Central memory CD8-positive, alpha-beta T cell (primary cell): ENCODE data around the gene KDM2B.
A peak's percentile ranks its signal among the peaks of the same experiment; 100 is the strongest.

Experiments
- ATAC-seq: fragments of 150-1000 bp; cut with Tn5 transposase; replicated peaks from 2 replicates; pipeline ENCODE4 v1.10.0; 2022; ENCODE audit warnings: mild to moderate bottlenecking, moderate FRiP score, moderate number of reproducible peaks; ENCODE audit not compliant: poor library complexity, severe bottlenecking; ENCODE audit errors: extremely low read depth
- DNase-seq, 2 donors: peaks; one replicate each; pipeline ENCODE4 v3.0.0; 2021; ENCODE audit warnings: low spot score in 2 of 2
- H3K27ac Mint-ChIP-seq: one replicate; pipeline ENCODE4 v1.8.0; 2022; ENCODE audit warnings: low read depth, mild to moderate bottlenecking, moderate library complexity, mixed read lengths
- H3K27me3 Mint-ChIP-seq: one replicate; pipeline ENCODE4 v1.8.0; 2022; ENCODE audit warnings: mixed read lengths
- H3K36me3 Mint-ChIP-seq: one replicate; pipeline ENCODE4 v1.8.0; 2022; ENCODE audit warnings: mild to moderate bottlenecking, moderate library complexity, mixed read lengths; ENCODE audit not compliant: insufficient read depth
- H3K4me1 Mint-ChIP-seq: one replicate; pipeline ENCODE4 v1.8.0; 2022; ENCODE audit warnings: mixed read lengths
- H3K4me3 Mint-ChIP-seq: one replicate; pipeline ENCODE4 v1.8.0; 2022; ENCODE audit warnings: mild to moderate bottlenecking, moderate library complexity, mixed read lengths
- H3K9me3 Mint-ChIP-seq: one replicate; pipeline ENCODE4 v1.8.0; 2022; ENCODE audit warnings: mixed read lengths

The KDM2B gene

DNA sequence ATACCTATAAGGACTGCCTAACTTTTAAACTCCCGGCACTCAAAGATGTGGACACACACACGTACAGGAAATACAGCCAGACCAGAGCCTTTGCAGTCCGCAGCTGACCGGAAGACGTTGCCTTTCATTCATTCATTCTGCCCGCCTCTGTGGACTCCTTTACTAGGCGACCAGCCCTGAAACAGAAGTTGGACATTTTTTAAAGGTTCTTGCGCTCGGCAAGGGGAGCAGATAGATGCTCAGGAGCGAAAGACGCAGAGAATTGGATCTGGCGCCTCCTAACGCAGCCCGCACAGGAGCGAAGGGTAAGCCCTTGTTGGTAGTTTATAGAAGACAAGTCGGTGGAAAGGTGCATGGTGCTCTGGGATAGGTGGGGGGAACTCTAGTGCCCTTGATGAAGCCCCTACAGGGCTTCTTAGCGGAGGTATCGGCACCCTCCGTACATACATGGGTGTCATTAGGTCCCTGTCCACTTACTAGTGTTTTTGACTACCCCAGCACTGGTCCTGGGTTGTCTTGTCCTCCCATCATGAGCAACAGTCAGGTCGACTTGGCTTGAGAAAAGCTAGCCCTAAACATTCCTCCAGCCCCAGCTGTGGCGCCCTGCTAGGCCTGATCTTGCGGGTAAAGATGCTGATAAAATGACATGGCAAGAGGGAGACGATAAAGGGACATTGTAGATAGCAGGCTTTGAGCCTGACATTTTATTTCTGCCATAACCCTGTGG, at the start of gene KDM2B:
TSS of gene KDM2B (minus strand) at position 65 of the 727 bp plus-strand sequence. CDS start 112 bp downstream, outside the sequence.
- Mint-ChIP-seq H3K27me3 (no peaks in the 10 kb centered on the region), H3K27ac (peak within 1 kb of the TSS; percentile 99)
- ATAC-seq, result no peak

DNA sequence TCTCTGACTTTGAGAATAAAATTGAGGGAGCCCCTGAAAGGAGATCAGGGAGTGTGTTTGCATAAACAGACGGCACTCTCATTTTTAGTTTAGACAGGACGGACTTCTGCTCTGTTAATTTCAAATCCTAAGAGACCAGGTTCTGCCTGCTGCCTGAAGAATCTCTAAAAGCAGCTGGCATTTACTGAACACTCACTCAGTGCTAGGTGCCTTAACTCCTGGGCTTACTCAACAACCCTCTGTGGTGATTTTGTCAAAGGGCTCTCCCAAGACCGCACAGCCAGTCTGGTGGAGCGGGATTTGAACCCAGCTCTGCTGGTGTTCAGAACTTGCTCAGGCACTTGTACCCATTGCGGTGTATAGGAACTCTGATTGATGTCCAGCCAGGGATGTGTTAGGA, 47.7 kb upstream of the KDM2B start:
- no peak for DNase-seq
- H3K4me1 Mint-ChIP-seq, result peaks cover 75% of the 10 kb centered on the region
- H3K27me3 Mint-ChIP-seq, result no peaks in the 10 kb centered on the region
- ATAC-seq, result no peak
- peak overlapping the region; percentile 95 for H3K27ac Mint-ChIP-seq
- H3K4me3 Mint-ChIP-seq, result peak overlapping the region; percentile 92
- H3K9me3 Mint-ChIP-seq, result no peaks in the 10 kb centered on the region
- H3K36me3 Mint-ChIP-seq, result peaks cover 33% of the 10 kb centered on the region

More for the DNA sequence above, at the start of gene KDM2B:
- peaks cover 14% of the 10 kb centered on the region for H3K36me3 Mint-ChIP-seq
- peaks cover 42% of the 10 kb centered on the region for H3K4me1 Mint-ChIP-seq
- H3K9me3 Mint-ChIP-seq, result no peaks in the 10 kb centered on the region
- DNase-seq, result no peak
- H3K4me3 Mint-ChIP-seq, result peak within 1 kb of the TSS; percentile 93

- Mint-ChIP-seq H3K36me3 (peaks cover 32% of the 10 kb centered on the region), H3K9me3 (no peaks in the 10 kb centered on the region), H3K27ac (peak overlapping the region; percentile 95), H3K4me3 (peak overlapping the region; percentile 92), H3K27me3 (no peaks in the 10 kb centered on the region), H3K4me1 (peaks cover 75% of the 10 kb centered on the region)
- no peak for ATAC-seq
- DNase-seq, result no peak
These were observed 47.2 kb upstream of the KDM2B start for GRCh38 chr12:121628037-121628436.

DNA sequence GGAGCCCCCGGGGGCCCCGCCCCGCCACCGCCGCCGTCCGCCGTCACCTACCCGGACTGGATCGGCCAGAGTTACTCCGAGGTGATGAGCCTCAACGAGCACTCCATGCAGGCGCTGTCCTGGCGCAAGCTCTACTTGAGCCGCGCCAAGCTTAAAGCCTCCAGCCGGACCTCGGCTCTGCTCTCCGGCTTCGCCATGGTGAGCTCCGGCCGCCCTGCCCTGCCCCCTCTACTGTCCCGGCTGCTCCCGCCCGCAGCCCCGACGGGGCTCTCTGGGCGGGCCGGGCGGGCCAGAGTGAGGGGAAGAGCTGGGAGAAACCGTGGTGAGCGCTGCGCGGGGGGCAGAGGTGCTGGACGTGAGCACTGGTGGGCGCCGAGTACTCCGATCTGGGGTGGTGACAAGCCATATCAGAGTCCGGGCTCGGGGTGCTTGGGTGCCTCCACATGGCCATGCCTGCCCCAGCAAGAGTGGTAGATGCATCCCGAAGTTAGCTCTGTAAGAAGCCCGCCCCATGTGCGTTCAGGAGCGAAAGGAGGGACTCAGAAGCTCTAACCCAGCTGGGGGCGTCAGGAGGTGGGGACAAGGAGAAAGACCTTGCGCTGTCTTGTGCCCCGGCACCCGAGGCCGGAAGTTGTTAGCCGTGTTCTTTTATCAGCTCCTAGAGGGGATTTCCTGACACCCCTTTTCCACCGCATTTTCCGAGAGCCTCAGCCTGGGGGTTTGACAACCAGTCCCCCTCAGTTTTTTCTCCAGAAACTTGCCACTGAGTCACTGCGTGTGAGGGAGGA, 46.2 kb upstream of the KDM2B start:
- peak; percentile 59 for ATAC-seq
- H3K27ac Mint-ChIP-seq, result peak overlapping the region; percentile 95
- H3K4me3 Mint-ChIP-seq, result peak overlapping the region; percentile 92
- no peaks in the 10 kb centered on the region for H3K27me3 Mint-ChIP-seq
- H3K9me3 Mint-ChIP-seq, result no peaks in the 10 kb centered on the region
- H3K4me1 Mint-ChIP-seq, result peaks cover 65% of the 10 kb centered on the region
- H3K36me3 Mint-ChIP-seq, result peaks cover 31% of the 10 kb centered on the region
- peak; percentile 65 to 84 for DNase-seq

- peak; percentile 66 for ATAC-seq
- Mint-ChIP-seq H3K27ac (peak within 1 kb of the TSS; percentile 95), H3K4me3 (peak within 1 kb of the TSS; percentile 92), H3K36me3 (peaks cover 28% of the 10 kb centered on the region), H3K4me1 (peaks cover 57% of the 10 kb centered on the region), H3K27me3 (no peaks in the 10 kb centered on the region), H3K9me3 (no peaks in the 10 kb centered on the region)
- peak; percentile 92 to 93 for DNase-seq
These were observed 45.4 kb upstream of the KDM2B start, which contains the start of gene ORAI1 for GRCh38 chr12:121626087-121626852. Gene ORAI1 (plus strand): TSS chr12:121626530.

DNA sequence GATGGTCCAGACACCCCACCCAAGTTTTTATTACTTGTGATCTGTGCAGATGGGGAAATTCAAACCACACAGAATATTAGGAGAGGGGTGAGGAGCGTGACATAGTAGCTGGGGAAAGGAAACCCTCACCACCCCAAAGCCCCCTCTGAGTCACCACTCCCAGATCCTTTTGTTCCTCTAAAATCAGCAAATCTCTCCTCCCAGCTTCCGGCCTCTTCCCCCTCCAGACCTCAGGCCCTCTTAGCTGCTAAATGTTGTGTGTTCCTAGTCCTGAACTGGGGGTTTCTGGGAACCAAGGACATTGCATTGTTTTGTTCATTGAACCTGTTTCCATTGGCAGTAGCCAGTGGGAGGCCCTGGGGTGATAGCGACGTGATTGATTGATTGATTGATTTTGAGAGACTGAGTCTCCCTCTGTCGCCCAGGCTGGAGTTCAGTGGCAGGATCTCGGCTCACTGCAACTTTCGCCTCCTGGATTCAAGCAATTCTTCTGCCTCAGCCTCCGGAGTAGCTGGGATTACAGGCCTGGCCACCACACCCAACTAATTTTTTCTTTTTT, 39.6 kb upstream of the KDM2B start:
- Mint-ChIP-seq H3K4me3 (no peak overlapping the region), H3K4me1 (peaks cover 13% of the 10 kb centered on the region), H3K27me3 (no peaks in the 10 kb centered on the region), H3K36me3 (peaks cover 9% of the 10 kb centered on the region), H3K27ac (no peak overlapping the region), H3K9me3 (no peaks in the 10 kb centered on the region)
- no peak for ATAC-seq
- DNase-seq, result no peak

DNA sequence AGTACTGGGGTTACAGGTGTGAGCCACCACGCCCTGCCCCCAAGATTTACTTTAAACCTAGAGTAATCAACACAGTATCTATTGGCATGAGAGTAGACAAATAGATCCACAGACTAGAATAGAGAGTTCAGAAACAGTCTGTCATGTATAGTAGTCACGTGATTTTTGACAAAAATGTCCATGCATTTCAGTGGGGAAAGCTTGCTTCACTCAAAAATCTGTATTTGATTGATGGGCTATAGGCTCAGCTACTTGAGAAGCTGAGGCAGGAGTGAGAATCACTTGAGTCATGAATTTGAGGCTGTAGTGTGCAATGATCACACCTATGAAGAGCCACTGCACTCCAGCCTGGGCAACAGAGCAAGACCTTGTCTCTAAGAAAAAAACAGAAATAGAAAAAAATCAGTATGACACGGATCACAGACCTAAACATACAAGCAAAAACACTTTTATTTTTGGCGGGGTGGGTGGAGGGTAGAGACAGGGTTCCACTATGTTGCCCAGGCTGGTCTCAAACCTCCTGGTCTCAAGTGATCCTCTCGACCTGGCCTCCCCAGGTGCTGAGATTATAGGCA, 37.9 kb upstream of the KDM2B start:
- H3K4me3 Mint-ChIP-seq, result no peak overlapping the region
- DNase-seq (no peak), ATAC-seq (no peak)
- H3K27me3 Mint-ChIP-seq, result no peaks in the 10 kb centered on the region
- H3K27ac Mint-ChIP-seq, result no peak overlapping the region
- peaks cover 11% of the 10 kb centered on the region for H3K4me1 Mint-ChIP-seq
- H3K36me3 Mint-ChIP-seq, result peaks cover 13% of the 10 kb centered on the region
- H3K9me3 Mint-ChIP-seq, result no peaks in the 10 kb centered on the region

- Mint-ChIP-seq H3K4me3 (peak overlapping the region; percentile 9), H3K4me1 (peaks cover 12% of the 10 kb centered on the region), H3K36me3 (peaks cover 11% of the 10 kb centered on the region), H3K27ac (peak overlapping the region; percentile 70), H3K9me3 (no peaks in the 10 kb centered on the region), H3K27me3 (no peaks in the 10 kb centered on the region)
- peak; percentile 78 for ATAC-seq
- no peak for DNase-seq
These were observed 34.1 kb upstream of the KDM2B start for GRCh38 chr12:121614872-121615467.

- Mint-ChIP-seq H3K4me3 (no peak overlapping the region), H3K9me3 (no peaks in the 10 kb centered on the region)
These were observed 32.6 kb upstream of the KDM2B start for GRCh38 chr12:121613462-121613861.

GRCh38 chr12:121611306-121611705, 30.5 kb upstream of the KDM2B start:
- ATAC-seq (no peak), DNase-seq (no peak)
- Mint-ChIP-seq H3K27me3 (no peaks in the 10 kb centered on the region), H3K9me3 (no peaks in the 10 kb centered on the region), H3K4me1 (peaks cover 12% of the 10 kb centered on the region), H3K4me3 (no peak overlapping the region), H3K27ac (peak overlapping the region; percentile 90), H3K36me3 (peaks cover 9% of the 10 kb centered on the region)

More at GRCh38 chr12:121613462-121613861, 32.6 kb upstream of the KDM2B start:
- ATAC-seq (no peak), DNase-seq (no peak)
- Mint-ChIP-seq H3K27me3 (no peaks in the 10 kb centered on the region), H3K36me3 (peaks cover 9% of the 10 kb centered on the region), H3K4me1 (peaks cover 12% of the 10 kb centered on the region), H3K27ac (no peak overlapping the region)

- ATAC-seq, result no peak
- DNase-seq, result no peak
- no peak overlapping the region for H3K4me3 Mint-ChIP-seq
- peaks cover 12% of the 10 kb centered on the region for H3K4me1 Mint-ChIP-seq
- no peaks in the 10 kb centered on the region for H3K9me3 Mint-ChIP-seq
- H3K27ac Mint-ChIP-seq, result peak overlapping the region; percentile 90
- H3K36me3 Mint-ChIP-seq, result peaks cover 7% of the 10 kb centered on the region
- no peaks in the 10 kb centered on the region for H3K27me3 Mint-ChIP-seq
These were observed 29.7 kb upstream of the KDM2B start for GRCh38 chr12:121610239-121611149.
